CD4-positive, alpha-beta T cell treated with Interleukin-12 subunit alpha and Interleukin-12 subunit beta, for 1 hour (primary cell): ENCODE data around the gene SDHA.
"Not testable (repeated sequence)": the region's sequence is repeated elsewhere in the genome, so short reads cannot be mapped to it uniquely, and the experiment has no call there.

Experiments
- DNase-seq: peaks from one replicate; pipeline ENCODE4 v3.0.0-alpha.2; 2020

Gene SDHA

GRCh38 chr5:198516-199196, 19.5 kb upstream of the SDHA start:
- DNase-seq, result no peak

- no peak for DNase-seq
Measured at GRCh38 chr5:199197-199949, 18.7 kb upstream of the SDHA start.

GRCh38 chr5:199950-200645, 18.0 kb upstream of the SDHA start:
- no peak for DNase-seq

- no peak for DNase-seq
Measured at GRCh38 chr5:200985-201384, 17.1 kb upstream of the SDHA start.

GRCh38 chr5:201672-202071, 16.4 kb upstream of the SDHA start:
- no peak for DNase-seq

- DNase-seq, result no peak
Measured at GRCh38 chr5:203246-203930, 14.7 kb upstream of the SDHA start.

- DNase-seq, result no peak
Measured at GRCh38 chr5:204001-204400, 14.1 kb upstream of the SDHA start.

- no peak for DNase-seq
Measured at GRCh38 chr5:204462-204861, 13.7 kb upstream of the SDHA start.

GRCh38 chr5:204966-205670, 13.0 kb upstream of the SDHA start:
- no peak for DNase-seq

GRCh38 chr5:206406-206805, 11.7 kb upstream of the SDHA start:
- DNase-seq, result no peak

GRCh38 chr5:206927-207536, 11.1 kb upstream of the SDHA start:
- DNase-seq, result no peak

- DNase-seq, result no peak
Measured at GRCh38 chr5:207599-207998, 10.5 kb upstream of the SDHA start.

GRCh38 chr5:208449-209114, 9.5 kb upstream of the SDHA start:
- no peak for DNase-seq

GRCh38 chr5:213803-214395, 4.2 kb upstream of the SDHA start:
- DNase-seq, result no peak

GRCh38 chr5:215256-215655, 2.9 kb upstream of the SDHA start:
- not testable (repeated sequence) for DNase-seq

GRCh38 chr5:216076-216475, 2.0 kb upstream of the SDHA start:
- not testable (repeated sequence) for DNase-seq

- DNase-seq, result peak; percentile 12
Measured at GRCh38 chr5:218457-219291, 554 bp downstream of the SDHA start.

GRCh38 chr5:219460-219863, 1.3 kb downstream of the SDHA start:
- DNase-seq, result peak; percentile 40

- DNase-seq, result peak; percentile 42
Measured at GRCh38 chr5:219991-220390, 1.9 kb downstream of the SDHA start.
